K562 (cell line): ENCODE data around the gene SLC6A13. TPM values are rescaled to one million over a fixed set of nuclear protein-coding genes. Genes with fewer than 3 reads are reported as not detected.

Source experiments
- ATAC-seq: fragments of 200-7000 bp; cut with Tn5 transposase; 3 replicates; pipeline ENCODE4 v1.9.1; 2020; ENCODE audit warnings: moderate library complexity
- BruUV-seq: library from RNA; stranded (reverse); fragments of 400-500 nt; replicated peaks from 2 replicates; lab custom pipeline; 2021; lab: Mats Ljungman, UMichigan
- CTCF ChIA-PET: fragments of 300-600 bp; formaldehyde crosslinking; extraction: SDS; loops from one replicate; lab custom pipeline; 2021; ENCODE audit warnings: low intra/inter-chr PET ratio; lab: Yijun Ruan, JAX
- POLR2A ChIA-PET: fragments of 300-600, 350-650 bp; sonication (Branson Sonifier 250); formaldehyde crosslinking; extraction: SDS; loops from one replicate; lab custom pipeline; 2021; ENCODE audit warnings: antibody characterized with exemption, inconsistent platforms; lab: Yijun Ruan, JAX
- DNase-seq, 4 experiments: peaks; one replicate each; pipeline versions ENCODE4 v3.0.0 to v3.0.0-alpha.2; 2011 to 2018; ENCODE audit warnings: low spot score in 3 of 4, mixed read lengths in 3 of 4; ENCODE audit errors: extremely low read depth in 1 of 4
- FAIRE-seq: peaks from 2 replicates; lab custom pipeline; 2011; peaks lifted over from hg19 to GRCh38; lab: Jason Lieb, UNC
- H2AFZ ChIP-seq: 2 replicates; pipeline ENCODE4 v1.6.0; 2011; ENCODE audit warnings: low read depth, low read length, control low read depth, inconsistent platforms
- H3K27ac ChIP-seq: fragments of 200-600 bp; 3 replicates; pipeline ENCODE4 v1.8.0; 2011; ENCODE audit warnings: low read depth, mild to moderate bottlenecking, control low read depth, inconsistent platforms, low read length, moderate library complexity, mixed read lengths; ENCODE audit errors: extremely low read depth
- H3K27me3 ChIP-seq, 2 experiments: fragments of 300-600 bp in 1 of 2; 2 replicates in 1 of 2; 3 replicates in 1 of 2; pipeline versions ENCODE4 v1.6.0 to v1.8.0; 2011; ENCODE audit warnings: inconsistent platforms in 2 of 2, low read length in 2 of 2, mild to moderate bottlenecking in 1 of 2, mixed read lengths in 1 of 2, moderate library complexity in 1 of 2; ENCODE audit not compliant: control insufficient read depth in 2 of 2, insufficient read depth in 2 of 2
- H3K36me3 ChIP-seq: fragments of 300-600 bp; 3 replicates; pipeline ENCODE4 v1.8.0; 2011; ENCODE audit warnings: mild to moderate bottlenecking, low read length, inconsistent platforms; ENCODE audit not compliant: control insufficient read depth, insufficient read depth
- H3K4me1 ChIP-seq, 2 experiments: fragments of 200-600 bp in 1 of 2; replicated peaks in 1 of 2; 2 replicates in 1 of 2; 3 replicates in 1 of 2; pipeline versions ENCODE4 v1.5.1 to v1.8.0; 2011; ENCODE audit warnings: inconsistent platforms in 2 of 2, low read length in 2 of 2, mild to moderate bottlenecking in 1 of 2, mixed read lengths in 1 of 2, moderate library complexity in 1 of 2; ENCODE audit not compliant: control insufficient read depth in 2 of 2, insufficient read depth in 2 of 2
- H3K4me2 ChIP-seq: 2 replicates; pipeline ENCODE4 v1.6.1; 2011; ENCODE audit warnings: low read length, control low read depth, inconsistent platforms, mixed read lengths; ENCODE audit not compliant: insufficient read depth
- H3K4me3 ChIP-seq: fragments of 200-600 bp; sonication (generic), shearing (Covaris generic); 2 replicates; pipeline ENCODE4 v1.5.1; 2016; ENCODE audit warnings: control low read depth, inconsistent platforms
- H3K79me2 ChIP-seq: fragments of 200-600 bp; 3 replicates; pipeline ENCODE4 v1.8.0; 2011; ENCODE audit warnings: low read length, inconsistent platforms; ENCODE audit not compliant: control insufficient read depth, insufficient read depth
- H3K9ac ChIP-seq, 2 experiments: 2 replicates each; pipeline versions ENCODE4 v1.6.0 to v1.6.1; 2011; ENCODE audit warnings: low read depth in 2 of 2, low read length in 2 of 2, control low read depth in 1 of 2, inconsistent platforms in 1 of 2, mild to moderate bottlenecking in 1 of 2, mixed read lengths in 1 of 2; ENCODE audit not compliant: insufficient read depth in 1 of 2
- H3K9me1 ChIP-seq: one replicate; pipeline ENCODE4 v1.6.0; 2011; ENCODE audit warnings: inconsistent platforms, mild to moderate bottlenecking, low read length, moderate library complexity; ENCODE audit not compliant: control insufficient read depth, insufficient read depth
- H3K9me3 ChIP-seq: replicated peaks from 2 replicates; pipeline ENCODE4 v1.5.1; 2011; ENCODE audit warnings: low read depth, low read length, inconsistent platforms; ENCODE audit not compliant: control insufficient read depth, insufficient read depth
- H4K20me1 ChIP-seq: replicated peaks from 2 replicates; pipeline ENCODE4 v1.6.1; 2011; ENCODE audit warnings: low read length, inconsistent platforms, mixed read lengths; ENCODE audit not compliant: control insufficient read depth, insufficient read depth
- DDX20 ChIP-seq: fragments of 450-650 bp; IDR thresholded peaks from 2 replicates; pipeline ENCODE4 v1.6.1; 2016; ENCODE audit warnings: missing genetic modification characterization, low read depth, mild to moderate bottlenecking, missing compliant biosample characterization, moderate library complexity
- GABPB1 ChIP-seq: sonication (generic); formaldehyde crosslinking; IDR thresholded peaks from 2 replicates; pipeline ENCODE4 v1.8.0; 2022; ENCODE audit warnings: mild to moderate bottlenecking, missing genetic modification reagents
- GATAD2B ChIP-seq: fragments of 450-650 bp; IDR thresholded peaks from 2 replicates; pipeline ENCODE4 v1.6.1; 2017; ENCODE audit warnings: mild to moderate bottlenecking, borderline replicate concordance
- HLTF ChIP-seq: fragments of 450-650 bp; IDR thresholded peaks from 2 replicates; pipeline ENCODE4 v1.6.1; 2016
- MAFK ChIP-seq: IDR thresholded peaks from 2 replicates; pipeline ENCODE4 v1.6.1; 2011; ENCODE audit warnings: low read length, improper control_type of control experiment
- MEF2A ChIP-seq: IDR thresholded peaks from 2 replicates; pipeline ENCODE4 v1.6.1; 2011; ENCODE audit warnings: low read depth, mild to moderate bottlenecking, low read length, moderate library complexity; ENCODE audit not compliant: control insufficient read depth
- PHB2 ChIP-seq: fragments of 450-650 bp; IDR thresholded peaks from 2 replicates; pipeline ENCODE4 v1.6.1; 2017; ENCODE audit warnings: low read depth
- POU5F1 ChIP-seq: fragments of 150-350 bp; IDR thresholded peaks from 2 replicates; pipeline ENCODE4 v1.6.1; 2014; ENCODE audit warnings: borderline replicate concordance, low read length, low read depth, mild to moderate bottlenecking; ENCODE audit not compliant: partially characterized antibody
- TBL1XR1 ChIP-seq, 2 experiments: IDR thresholded peaks; 2 replicates each; pipeline ENCODE4 v1.6.1; 2012; ENCODE audit warnings: improper control_type of control experiment in 2 of 2, low read length in 2 of 2, mild to moderate bottlenecking in 1 of 2
- TRIM28 ChIP-seq: fragments of 450-650 bp; IDR thresholded peaks from 2 replicates; pipeline ENCODE4 v1.6.1; 2017
- WGBS: fragments of 100-300 bp; shearing (Covaris generic); methylation state at CpG from one replicate; pipeline ENCODE4 v1.1.6; 2016; ENCODE audit warnings: low coverage, mixed read lengths; ENCODE audit not compliant: insufficient coverage; ENCODE audit errors: missing lambda C conversion rate; 5-methylcytosine and 5-hydroxymethylcytosine counted together
- in situ Hi-C: fragments of 300-500 bp; cut with MboI; formaldehyde crosslinking; loops from 4 replicates; pipeline ENCODE4 v1.15.0; 2018; ENCODE audit warnings: inconsistent platforms, mixed read lengths
- intact Hi-C: fragments of 100-400 bp; cut with micrococcal nuclease; formaldehyde crosslinking; loops from 2 replicates; pipeline ENCODE4 v1.14.2; 2022
- polyA plus RNA-seq, 8 experiments: library from polyadenylated mRNA; depleted of rRNA in 4 of 8; stranded (reverse) in 5 of 8; unstranded in 3 of 8; fragments of >200 nt; fragmentation: Nextera tagmentation in 2 of 8; fragmentation: Illumina TruSeq in 1 of 8; extraction: Ambion mirVana in 2 of 8; extraction: Trizol in 1 of 8; gene quantifications; 2 replicates each; pipeline versions ENCODE4 v1.2.1 to v1.2.3, GENCODE V29; 2011 to 2014; ENCODE audit warnings: inconsistent platforms in 1 of 8, missing spikeins in 1 of 8
- total RNA-seq, 7 experiments: library from RNA; depleted of rRNA in 6 of 7; stranded (reverse); fragments of >200 nt in 6 of 7; fragmentation: Illumina TruSeq in 2 of 7; extraction: Trizol in 2 of 7; gene quantifications; 2 replicates each; pipeline versions ENCODE4 v1.2.1 to v1.2.3, GENCODE V29; 2011 to 2021; ENCODE audit warnings: low replicate concordance in 1 of 7

SLC6A13 gene
- total and polyA plus RNA-seq, 9 of the 15 experiments (the other 6 are each of a cell fraction or from before 2014, with no cell fraction given), result 0.06 to 0.33 (median 0.22) TPM; not detected in 4

DNA sequence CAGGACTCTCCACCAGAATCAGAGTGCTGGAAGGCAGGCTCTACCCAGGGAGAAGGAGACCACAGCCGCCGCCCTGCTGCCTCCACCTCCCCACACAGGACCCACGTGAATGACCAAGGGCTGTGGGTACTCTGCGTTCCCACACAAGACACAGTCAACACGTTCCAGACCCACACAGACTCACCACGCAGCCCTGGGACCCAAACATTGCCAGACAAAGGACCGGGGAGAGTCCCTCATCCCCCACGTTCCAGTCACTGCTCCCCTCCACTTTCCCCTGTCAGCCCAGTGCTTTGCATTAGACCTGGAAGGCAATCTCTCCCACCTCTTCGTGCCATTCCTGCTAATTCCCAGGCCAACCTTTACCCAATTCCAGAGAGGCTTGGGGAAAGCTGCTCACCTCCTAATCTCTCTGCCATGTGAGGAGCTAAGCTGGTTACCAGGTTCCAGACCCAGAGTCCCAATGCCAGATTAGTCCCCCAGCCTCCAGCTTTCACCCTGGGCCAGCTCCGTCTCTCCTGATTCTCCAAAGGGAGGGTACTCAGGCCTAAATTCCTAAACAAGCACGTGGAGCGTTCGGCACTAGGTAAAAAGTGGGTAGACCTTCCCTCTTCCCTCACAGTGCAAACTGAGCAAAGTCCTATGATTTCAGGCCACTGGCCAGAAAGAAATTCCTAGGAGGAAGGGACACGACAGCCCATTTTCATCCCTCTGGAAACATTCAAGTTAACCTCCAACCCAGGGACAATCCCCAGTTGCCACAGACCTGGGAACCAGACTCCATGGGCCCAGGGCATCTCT lies 4.9 kb downstream of the SLC6A13 start:
- Histone ChIP-seq H3K9ac (no peak overlapping the region), H3K9me1 (no peaks in the 10 kb centered on the region), H3K27ac (no peak overlapping the region), H4K20me1 (no peaks in the 10 kb centered on the region), H3K36me3 (no peaks in the 10 kb centered on the region), H2AFZ (no peak overlapping the region), H3K9me3 (no peaks in the 10 kb centered on the region), H3K4me1 (peaks cover 0 to 2% of the 10 kb centered on the region in 2 experiments; a peak in 3 of 5 replicates), H3K27me3 (peaks cover 0 to 10% of the 10 kb centered on the region in 2 experiments; a peak in 1 of 5 replicates), H3K79me2 (no peaks in the 10 kb centered on the region), H3K4me3 (no peak overlapping the region), H3K4me2 (no peak overlapping the region)
- ATAC-seq, result no peak; the same call in 2 of the 3 replicates
- intact Hi-C loops (no loop called here), in situ Hi-C loops (no loop called here)
- no peak for DNase-seq
- BruUV-seq, result no TSS peak
- no peak for FAIRE-seq
- 21% methylated on average over 8 of the region's 14 CpGs for WGBS
- ChIA-PET POLR2A (no interaction called here), CTCF (no interaction called here)
- TF ChIP-seq HLTF (no peak), PHB2 (no peak), DDX20 (no peak), GATAD2B (no peak), GABPB1 (no peak), POU5F1 (no peak), TRIM28 (no peak), MEF2A (no peak), TBL1XR1 (IDR thresholded peaks at IDR 0.05; ENCODE audit: low read length in 2 of 2) (no peak), MAFK (no peak)
